Upper lobe of left lung (tissue), 6 donors: Measurements from ENCODE around the gene HIRIP3. TPM values are rescaled to one million over a fixed set of nuclear protein-coding genes. Genes with fewer than 3 reads are reported as not detected.

ENCODE experiments used
- ATAC-seq, 2 donors: fragments of 200-7000 bp; cut with Tn5 transposase; one replicate each; pipeline ENCODE4 v1.9.1; 2022; ENCODE audit warnings: mild to moderate bottlenecking in 2 of 2, moderate library complexity in 2 of 2; ENCODE audit not compliant: low FRiP score in 2 of 2
- DNase-seq, 2 donors: peaks; one replicate each; pipeline ENCODE4 v3.0.0-alpha.2; 2019 to 2020
- H3K27ac ChIP-seq, 4 donors: fragments of 200-600 bp; sonication (generic); one replicate each; pipeline ENCODE4 v1.5.1; 2016 to 2019
- H3K27me3 ChIP-seq, 4 donors: fragments of 200-600 bp; sonication (generic); one replicate each; pipeline ENCODE4 v1.5.1; 2017 to 2019
- H3K36me3 ChIP-seq, 4 donors: fragments of 200-600 bp; sonication (generic); one replicate each; pipeline ENCODE4 v1.5.1; 2016 to 2019
- H3K4me1 ChIP-seq, 4 donors: fragments of 200-600 bp; sonication (generic); one replicate each; pipeline ENCODE4 v1.5.1; 2018 to 2019
- H3K4me3 ChIP-seq, 4 donors: fragments of 200-600 bp; sonication (generic); one replicate each; pipeline ENCODE4 v1.5.1; 2017 to 2019; ENCODE audit warnings: mild to moderate bottlenecking in 2 of 4, moderate library complexity in 1 of 4
- H3K9me3 ChIP-seq, 4 donors: fragments of 200-600 bp; sonication (generic); one replicate each; pipeline ENCODE4 v1.5.1; 2018 to 2019
- EP300 ChIP-seq, 4 donors: sonication (generic); formaldehyde crosslinking; IDR thresholded peaks; one replicate each; pipeline ENCODE4 v1.5.1; 2017; ENCODE audit warnings: antibody characterized with exemption in 4 of 4, control low read depth in 2 of 4
- POLR2A ChIP-seq, 4 donors: fragments of 450-650 bp; IDR thresholded peaks; one replicate each; pipeline ENCODE4 v1.5.1; 2016 to 2017; ENCODE audit warnings: antibody characterized with exemption in 4 of 4, mild to moderate bottlenecking in 2 of 4
- POLR2AphosphoS5 ChIP-seq, 2 donors: sonication (generic); formaldehyde crosslinking; IDR thresholded peaks; one replicate each; pipeline ENCODE4 v1.5.1; 2017; ENCODE audit warnings: antibody characterized with exemption in 2 of 2
- WGBS, 2 donors: methylation state at CpG; one replicate each; pipeline ENCODE4 v1.1.5; 2017 to 2018; 5-methylcytosine and 5-hydroxymethylcytosine counted together
- total RNA-seq, 6 donors: library from RNA; depleted of rRNA in 4 of 6; stranded (reverse); fragments of >200 nt in 4 of 6; gene quantifications; one replicate each; pipeline versions ENCODE4 v1.1.0 to v1.2.1, GENCODE V29; 2016 to 2021
- TF ChIP-seq, protein P1 (sequence below), 6 experiments: fragments of 450-650 bp in 4 of 6; fragments of 200-600 bp in 2 of 6; sonication (generic) in 2 of 6; IDR thresholded peaks; one replicate each; pipeline ENCODE4 v1.5.1; 2016 to 2019; ENCODE audit warnings: antibody characterized with exemption in 6 of 6
- donor health status: DM: no; HTN: no; CAD: no; lungs with moderate emphysema.
- donor health status: DM: no; HTN: yes; CAD: no; lungs with severe emphysema.

HIRIP3 gene
- total RNA-seq, 6 donors from 2014 or later, result 11.5 to 28.2 (median 25.0) TPM

- Histone ChIP-seq H3K9me3 (no peaks in the 10 kb centered on the region), H3K27me3 (peaks cover 2 to 24% (median 20%) of the 10 kb centered on the region in 4 donors), H3K36me3 (peaks cover 0 to 12% (median 5%) of the 10 kb centered on the region in 4 donors), H3K27ac (no peak overlapping the region), H3K4me3 (no peak overlapping the region), H3K4me1 (peaks cover 13 to 37% (median 26%) of the 10 kb centered on the region in 4 donors)
- 84 to 85% methylated on average over 26 to 34 of the region's 34 CpGs for WGBS, 2 donors
- TF ChIP-seq EP300 (IDR thresholded peaks at IDR 0.05) (no peak), POLR2AphosphoS5 (IDR thresholded peaks at IDR 0.05) (no peak), POLR2A (IDR thresholded peaks at IDR 0.05) (no peak)
- TF ChIP-seq, protein P1, sequence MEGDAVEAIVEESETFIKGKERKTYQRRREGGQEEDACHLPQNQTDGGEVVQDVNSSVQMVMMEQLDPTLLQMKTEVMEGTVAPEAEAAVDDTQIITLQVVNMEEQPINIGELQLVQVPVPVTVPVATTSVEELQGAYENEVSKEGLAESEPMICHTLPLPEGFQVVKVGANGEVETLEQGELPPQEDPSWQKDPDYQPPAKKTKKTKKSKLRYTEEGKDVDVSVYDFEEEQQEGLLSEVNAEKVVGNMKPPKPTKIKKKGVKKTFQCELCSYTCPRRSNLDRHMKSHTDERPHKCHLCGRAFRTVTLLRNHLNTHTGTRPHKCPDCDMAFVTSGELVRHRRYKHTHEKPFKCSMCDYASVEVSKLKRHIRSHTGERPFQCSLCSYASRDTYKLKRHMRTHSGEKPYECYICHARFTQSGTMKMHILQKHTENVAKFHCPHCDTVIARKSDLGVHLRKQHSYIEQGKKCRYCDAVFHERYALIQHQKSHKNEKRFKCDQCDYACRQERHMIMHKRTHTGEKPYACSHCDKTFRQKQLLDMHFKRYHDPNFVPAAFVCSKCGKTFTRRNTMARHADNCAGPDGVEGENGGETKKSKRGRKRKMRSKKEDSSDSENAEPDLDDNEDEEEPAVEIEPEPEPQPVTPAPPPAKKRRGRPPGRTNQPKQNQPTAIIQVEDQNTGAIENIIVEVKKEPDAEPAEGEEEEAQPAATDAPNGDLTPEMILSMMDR (IDR thresholded peaks at IDR 0.05), result no peak
- ATAC-seq (no peak), DNase-seq (peak in 1 of 2 donors; percentile 80)
Observed at GRCh38 chr16:30006659-30007377, 11.4 kb upstream of the HIRIP3 start.

DNA sequence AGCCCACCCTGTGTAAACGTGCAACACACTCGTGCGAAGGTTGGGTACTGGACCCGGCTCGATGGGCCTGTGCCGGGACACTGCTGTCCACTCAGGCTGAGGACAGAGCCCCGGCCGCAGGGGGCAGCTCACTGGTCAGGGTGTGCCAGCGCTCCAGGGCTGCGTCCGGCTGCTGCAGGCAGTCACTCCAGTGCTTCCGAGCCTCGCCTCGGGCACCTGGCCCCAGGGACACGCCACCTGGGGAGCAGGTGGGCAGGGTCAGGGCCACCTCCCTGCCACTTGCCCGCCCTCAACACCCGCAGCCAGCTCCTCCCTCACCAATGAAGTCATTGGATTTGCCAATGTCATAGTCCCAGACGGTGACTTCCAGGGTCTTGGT lies 10.7 kb upstream of the HIRIP3 start:
- Histone ChIP-seq H3K27me3 (peaks cover 2 to 17% (median 13%) of the 10 kb centered on the region in 4 donors), H3K4me3 (no peak overlapping the region), H3K36me3 (peaks cover 0 to 20% (median 7%) of the 10 kb centered on the region in 4 donors), H3K9me3 (no peaks in the 10 kb centered on the region), H3K27ac (no peak overlapping the region), H3K4me1 (peaks cover 7 to 30% (median 20%) of the 10 kb centered on the region in 4 donors)
- peak in 1 of 2 donors; percentile 84 for DNase-seq
- 73 to 94% methylated on average over 2 to 18 of the region's 18 CpGs for WGBS, 2 donors
- no peak for TF ChIP-seq POLR2A (IDR thresholded peaks at IDR 0.05)
- no peak for TF ChIP-seq POLR2AphosphoS5 (IDR thresholded peaks at IDR 0.05)
- TF ChIP-seq EP300 (IDR thresholded peaks at IDR 0.05), result no peak
- no peak for ATAC-seq

- Histone ChIP-seq H3K9me3 (no peaks in the 10 kb centered on the region), H3K27ac (peak overlapping the region in 1 of 4 donors; percentile 58), H3K27me3 (peaks cover 0 to 11% (median 7%) of the 10 kb centered on the region in 4 donors), H3K4me3 (peak overlapping the region in 1 of 4 donors; percentile 18), H3K36me3 (peaks cover 0 to 25% (median 11%) of the 10 kb centered on the region in 4 donors), H3K4me1 (peaks cover 2 to 24% (median 14%) of the 10 kb centered on the region in 4 donors)
- DNase-seq, result peak in 1 of 2 donors; percentile 86
- TF ChIP-seq POLR2A (IDR thresholded peaks at IDR 0.05), result no peak
- TF ChIP-seq, protein P1 (IDR thresholded peaks at IDR 0.05), result peak; percentile 72 to 82 (median 76)
- 59 to 65% methylated on average over 14 to 19 of the region's 35 CpGs for WGBS, 2 donors
- peak; percentile 61 for ATAC-seq
Observed at GRCh38 chr16:30005341-30006094, 10.1 kb upstream of the HIRIP3 start.

DNA sequence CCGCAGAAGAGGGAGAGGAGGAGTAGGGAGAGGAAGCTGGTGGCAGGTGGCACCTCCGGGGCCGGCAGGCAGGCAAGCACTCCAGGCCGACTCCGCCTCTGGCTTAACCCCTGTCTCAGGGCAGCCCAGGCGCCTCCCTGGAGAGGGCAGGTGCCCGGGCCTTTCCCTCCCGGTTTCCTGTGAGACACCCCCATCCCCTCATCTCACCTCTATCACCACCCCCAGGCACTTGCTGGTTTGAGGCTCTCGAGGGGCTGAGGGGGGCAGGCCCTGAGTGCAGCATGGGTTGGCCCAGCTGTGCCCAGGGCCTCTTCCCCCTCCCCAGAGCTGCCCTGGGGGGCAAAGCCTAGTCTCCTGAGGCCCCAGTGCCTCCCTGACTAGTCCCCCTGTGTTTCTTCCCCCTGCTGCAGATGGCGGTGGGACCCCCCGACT lies 9.4 kb upstream of the HIRIP3 start:
- peaks cover 0 to 4% (median under 1%) of the 10 kb centered on the region in 4 donors for H3K27me3 ChIP-seq
- H3K4me1 ChIP-seq, result peaks cover 0 to 18% (median 11%) of the 10 kb centered on the region in 4 donors
- peak; percentile 27 to 55 for ATAC-seq
- H3K9me3 ChIP-seq, result no peaks in the 10 kb centered on the region
- peaks cover 0 to 32% (median 14%) of the 10 kb centered on the region in 4 donors for H3K36me3 ChIP-seq
- 0 to 39% methylated on average over 1 to 10 of the region's 11 CpGs for WGBS, 2 donors
- no peak for TF ChIP-seq POLR2A (IDR thresholded peaks at IDR 0.05)
- TF ChIP-seq, protein P1 (IDR thresholded peaks at IDR 0.05), result no peak
- TF ChIP-seq POLR2AphosphoS5 (IDR thresholded peaks at IDR 0.05), result no peak
- TF ChIP-seq EP300 (IDR thresholded peaks at IDR 0.05), result no peak
- peak; percentile 64 to 80 for DNase-seq
- peak overlapping the region in 3 of 4 donors; percentile 1 to 58 (median 19) for H3K27ac ChIP-seq
- H3K4me3 ChIP-seq, result peak overlapping the region in 2 of 4 donors; percentile 2 to 14

- 76% methylated on average over 19 of the region's 19 CpGs; no CpG with 5 or more reads in 1 of the 2 donors for WGBS, 2 donors
- TF ChIP-seq POLR2A (IDR thresholded peaks at IDR 0.05), result peak in 1 of 4 donors; percentile 13
- TF ChIP-seq, protein P1 (IDR thresholded peaks at IDR 0.05), result no peak
- TF ChIP-seq POLR2AphosphoS5 (IDR thresholded peaks at IDR 0.05), result no peak
- no peak for TF ChIP-seq EP300 (IDR thresholded peaks at IDR 0.05)
- ATAC-seq (peak in 1 of 2 donors; percentile 1), DNase-seq (peak; percentile 58 to 86)
- Histone ChIP-seq H3K36me3 (peaks cover 0 to 36% (median 14%) of the 10 kb centered on the region in 4 donors), H3K4me3 (peak overlapping the region in 2 of 4 donors; percentile 2 to 14), H3K4me1 (peaks cover 0 to 17% (median 11%) of the 10 kb centered on the region in 4 donors), H3K27me3 (peaks cover 0 to under 1% (median 0%) of the 10 kb centered on the region in 4 donors), H3K27ac (peak overlapping the region in 3 of 4 donors; percentile 1 to 58 (median 19)), H3K9me3 (no peaks in the 10 kb centered on the region)
Observed at GRCh38 chr16:30004424-30004776, 9.0 kb upstream of the HIRIP3 start.
